ENCODE results near the gene MVK. TPM values are rescaled to one million over a fixed set of nuclear protein-coding genes. Genes with fewer than 3 reads are reported as not detected.

The MVK gene
- polyA plus RNA-seq, 3 donors: 1.1 to 3.8 (median 1.6) TPM

DNA sequence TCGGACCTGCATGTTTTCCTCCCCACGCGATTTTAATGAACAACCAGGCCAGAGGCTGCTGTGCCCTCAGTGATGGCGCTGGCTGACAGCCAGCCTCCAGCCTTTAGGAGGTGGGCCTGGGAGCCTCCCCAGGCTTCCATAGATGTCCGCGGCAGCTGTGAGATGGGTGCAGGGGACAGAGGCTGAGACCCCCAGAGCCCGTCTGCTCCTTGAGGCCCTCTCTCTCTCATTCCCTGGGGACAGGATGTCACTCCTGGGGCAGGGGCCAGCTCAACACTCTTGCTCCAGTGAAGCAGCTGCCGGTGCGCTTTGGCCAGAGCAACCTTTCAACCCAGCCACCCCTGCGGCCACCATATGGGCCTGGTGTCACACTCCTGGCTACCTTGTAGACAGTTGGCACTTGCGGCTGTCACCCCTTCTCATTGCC lies 24.8 kb downstream of the MVK start:
- Histone ChIP-seq H4K20me1 (ENCODE audit: insufficient read depth, low read length) (peaks cover 4% of the 10 kb centered on the region), H3K4me3 (replicated peaks in 1 of 3; ENCODE audit: low read depth in 2 of 3, low read length in 3 of 3) (no peak overlapping the region), H3K9ac (ENCODE audit: insufficient read depth, low read length, poor library complexity, severe bottlenecking) (no peak overlapping the region), H3K27me3 (ENCODE audit: control insufficient read depth in 2 of 2, insufficient read depth in 2 of 2, low read length in 2 of 2) (no peaks in the 10 kb centered on the region), H2AFZ (ENCODE audit: insufficient read depth, low read depth, low read length, poor library complexity, severe bottlenecking) (no peak overlapping the region), H3K36me3 (replicated peaks in 1 of 2; ENCODE audit: control insufficient read depth in 1 of 2, insufficient read depth in 2 of 2, low read length in 2 of 2) (peaks cover 0 to 3% of the 10 kb centered on the region in 2 donors), H3K4me1 (ENCODE audit: control insufficient read depth in 1 of 2, insufficient read depth in 2 of 2, low read length in 2 of 2) (peaks cover 13 to 19% of the 10 kb centered on the region in 2 donors), H3K4me2 (replicated peaks; ENCODE audit: extremely low read depth, low read length, poor library complexity, severe bottlenecking) (no peak overlapping the region), H3K79me2 (ENCODE audit: insufficient read depth, low read length) (no peaks in the 10 kb centered on the region), H3K9me3 (replicated peaks in 1 of 2; ENCODE audit: control insufficient read depth in 1 of 2, insufficient read depth in 1 of 2, low read length in 2 of 2) (no peaks in the 10 kb centered on the region), H3K27ac (ENCODE audit: low read depth in 1 of 2, low read length in 2 of 2) (no peak overlapping the region)
- Mint-ChIP-seq H3K27ac (no peak overlapping the region), H3K4me1 (peaks cover 22% of the 10 kb centered on the region), H3K27me3 (ENCODE audit: low read depth in 3 of 3) (peaks cover 3 to 17% (median 16%) of the 10 kb centered on the region in 3 donors), H3K9me3 (peaks cover 0 to 2% (median 0%) of the 10 kb centered on the region in 7 donors), H3K36me3 (peaks cover 13 to 24% of the 10 kb centered on the region in 2 donors), H3K4me3 (no peak overlapping the region)
- TF ChIP-seq, protein P1, sequence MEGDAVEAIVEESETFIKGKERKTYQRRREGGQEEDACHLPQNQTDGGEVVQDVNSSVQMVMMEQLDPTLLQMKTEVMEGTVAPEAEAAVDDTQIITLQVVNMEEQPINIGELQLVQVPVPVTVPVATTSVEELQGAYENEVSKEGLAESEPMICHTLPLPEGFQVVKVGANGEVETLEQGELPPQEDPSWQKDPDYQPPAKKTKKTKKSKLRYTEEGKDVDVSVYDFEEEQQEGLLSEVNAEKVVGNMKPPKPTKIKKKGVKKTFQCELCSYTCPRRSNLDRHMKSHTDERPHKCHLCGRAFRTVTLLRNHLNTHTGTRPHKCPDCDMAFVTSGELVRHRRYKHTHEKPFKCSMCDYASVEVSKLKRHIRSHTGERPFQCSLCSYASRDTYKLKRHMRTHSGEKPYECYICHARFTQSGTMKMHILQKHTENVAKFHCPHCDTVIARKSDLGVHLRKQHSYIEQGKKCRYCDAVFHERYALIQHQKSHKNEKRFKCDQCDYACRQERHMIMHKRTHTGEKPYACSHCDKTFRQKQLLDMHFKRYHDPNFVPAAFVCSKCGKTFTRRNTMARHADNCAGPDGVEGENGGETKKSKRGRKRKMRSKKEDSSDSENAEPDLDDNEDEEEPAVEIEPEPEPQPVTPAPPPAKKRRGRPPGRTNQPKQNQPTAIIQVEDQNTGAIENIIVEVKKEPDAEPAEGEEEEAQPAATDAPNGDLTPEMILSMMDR (IDR thresholded peaks at IDR 0.05): no peak
- intact Hi-C loops (cut with micrococcal nuclease): loop anchor here (1.0 to 2.0 kb wide), 2 partner anchors 176 to 177 kb away; no protein-coding TSS in a partner anchor
- WGBS (ENCODE audit: insufficient coverage): 93% methylated on average over 8 of the region's 11 CpGs
- DNase-seq: no peak

DNA sequence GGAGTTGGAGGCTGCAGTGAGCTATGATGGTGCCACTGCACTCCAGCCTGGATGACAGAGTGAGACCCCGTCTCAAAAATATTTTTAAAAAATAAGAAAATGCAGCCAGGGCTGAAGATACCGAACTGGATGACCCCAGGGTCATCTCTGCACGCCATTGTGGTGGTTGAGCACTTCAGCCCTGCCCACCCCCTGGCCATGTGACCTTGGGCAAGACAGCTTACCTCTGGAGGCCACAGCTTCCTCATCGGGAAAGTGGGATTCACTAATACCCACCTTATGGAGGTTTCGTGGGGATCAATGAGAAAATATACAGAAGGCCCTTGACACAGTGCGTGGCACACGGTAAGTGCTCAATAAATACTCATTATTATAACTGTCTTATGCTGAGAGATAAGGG lies 25.5 kb downstream of the MVK start:
- Histone ChIP-seq H2AFZ (ENCODE audit: insufficient read depth, low read depth, low read length, poor library complexity, severe bottlenecking) (no peak overlapping the region), H3K9ac (ENCODE audit: insufficient read depth, low read length, poor library complexity, severe bottlenecking) (no peak overlapping the region), H4K20me1 (ENCODE audit: insufficient read depth, low read length) (peaks cover 4% of the 10 kb centered on the region), H3K27ac (ENCODE audit: low read depth in 1 of 2, low read length in 2 of 2) (no peak overlapping the region), H3K9me3 (replicated peaks in 1 of 2; ENCODE audit: control insufficient read depth in 1 of 2, insufficient read depth in 1 of 2, low read length in 2 of 2) (no peaks in the 10 kb centered on the region), H3K36me3 (replicated peaks in 1 of 2; ENCODE audit: control insufficient read depth in 1 of 2, insufficient read depth in 2 of 2, low read length in 2 of 2) (peaks cover 0 to 3% of the 10 kb centered on the region in 2 donors), H3K4me3 (replicated peaks in 1 of 3; ENCODE audit: low read depth in 2 of 3, low read length in 3 of 3) (no peak overlapping the region), H3K27me3 (ENCODE audit: control insufficient read depth in 2 of 2, insufficient read depth in 2 of 2, low read length in 2 of 2) (no peaks in the 10 kb centered on the region), H3K4me2 (replicated peaks; ENCODE audit: extremely low read depth, low read length, poor library complexity, severe bottlenecking) (no peak overlapping the region), H3K79me2 (ENCODE audit: insufficient read depth, low read length) (no peaks in the 10 kb centered on the region), H3K4me1 (ENCODE audit: control insufficient read depth in 1 of 2, insufficient read depth in 2 of 2, low read length in 2 of 2) (peaks cover 13 to 19% of the 10 kb centered on the region in 2 donors)
- TF ChIP-seq, protein P1 (IDR thresholded peaks at IDR 0.05): no peak
- peaks cover 0 to 2% (median 0%) of the 10 kb centered on the region in 7 donors for H3K9me3 Mint-ChIP-seq
- DNase-seq: no peak
- intact Hi-C loops (cut with micrococcal nuclease): loop anchor here in 1 of 2 donors (2.0 kb wide), 1 partner anchor 176 kb away; no protein-coding TSS in a partner anchor
- no peak overlapping the region for H3K27ac Mint-ChIP-seq
- H3K4me3 Mint-ChIP-seq: no peak overlapping the region
- H3K36me3 Mint-ChIP-seq: peaks cover 7 to 17% of the 10 kb centered on the region in 2 donors
- peaks cover 22% of the 10 kb centered on the region for H3K4me1 Mint-ChIP-seq
- WGBS (ENCODE audit: insufficient coverage): 93% methylated on average over 2 of the region's 7 CpGs
- H3K27me3 Mint-ChIP-seq (ENCODE audit: low read depth in 3 of 3): peaks cover 7 to 15% (median 11%) of the 10 kb centered on the region in 3 donors

Measured in CD14-positive monocyte (primary cell).